GM19025 (cell line): ENCODE results near the gene BBS1.
"Not testable (repeated sequence)": the region's sequence is repeated elsewhere in the genome, so short reads cannot be mapped to it uniquely, and the experiment has no call there.

Experiments used
- ATAC-seq: cut with Tn5 transposase; IDR thresholded peaks from one replicate; pipeline ENCODE4 v1.9.1; 2021; ENCODE audit warnings: mild to moderate bottlenecking, low read depth, moderate library complexity; ENCODE audit not compliant: unreplicated experiment

Gene BBS1

DNA sequence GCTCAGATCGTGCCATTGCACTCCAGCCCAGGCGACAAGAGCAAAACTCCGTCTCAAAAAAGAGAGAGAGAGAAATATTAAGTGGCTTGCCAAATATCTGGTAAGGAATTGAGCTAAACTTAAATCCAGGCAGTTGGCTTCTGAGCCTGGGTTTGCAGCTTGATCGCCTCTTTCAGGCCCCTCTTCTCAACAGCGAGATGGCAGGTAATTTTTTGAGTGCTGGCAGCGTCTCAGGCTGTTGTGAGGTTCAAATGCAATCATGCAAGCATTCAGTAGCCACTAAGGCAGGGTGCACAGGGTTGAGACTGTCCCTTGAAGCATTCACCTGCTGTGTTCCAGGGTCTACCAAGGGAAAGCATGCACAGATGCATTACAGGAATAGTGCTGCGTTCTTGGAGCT is 58.6 kb downstream of the BBS1 start:
- ATAC-seq = no peak

DNA sequence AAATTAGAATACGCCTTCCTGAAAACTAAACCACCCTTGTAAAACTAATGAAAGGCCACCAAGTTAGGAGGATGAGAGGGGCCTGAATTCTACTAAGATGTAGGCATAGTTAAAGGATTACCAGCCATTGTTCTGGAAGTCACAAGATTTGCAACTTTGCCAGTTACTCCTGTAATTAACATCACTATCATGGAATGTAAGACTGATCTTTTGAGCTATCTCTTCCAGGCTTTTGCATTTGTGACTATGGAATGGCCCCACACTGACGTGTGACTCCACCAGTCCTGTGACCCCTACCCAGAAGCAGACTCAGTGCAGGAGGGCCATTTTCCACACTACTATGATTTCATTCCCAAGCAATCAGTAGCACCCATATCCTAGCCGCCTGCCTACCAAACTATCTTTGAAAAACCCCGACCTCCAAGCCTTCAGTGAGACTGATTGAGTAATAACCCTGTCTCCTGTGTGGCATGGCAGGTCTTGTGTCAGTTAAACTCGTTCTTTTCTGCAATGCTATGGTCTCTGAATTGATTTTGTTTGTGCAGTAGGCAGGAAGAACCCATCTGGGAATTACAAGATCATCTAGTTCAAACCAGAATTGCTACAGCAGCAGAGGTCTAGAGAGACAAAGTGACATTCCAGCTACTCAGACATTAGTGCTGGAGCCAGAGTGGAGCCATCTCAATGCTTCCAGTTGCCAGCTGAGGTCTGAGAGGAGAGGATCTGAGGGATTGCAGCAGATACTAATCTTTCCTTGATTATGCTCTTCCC is 59.8 kb downstream of the BBS1 start:
- ATAC-seq = no peak

DNA sequence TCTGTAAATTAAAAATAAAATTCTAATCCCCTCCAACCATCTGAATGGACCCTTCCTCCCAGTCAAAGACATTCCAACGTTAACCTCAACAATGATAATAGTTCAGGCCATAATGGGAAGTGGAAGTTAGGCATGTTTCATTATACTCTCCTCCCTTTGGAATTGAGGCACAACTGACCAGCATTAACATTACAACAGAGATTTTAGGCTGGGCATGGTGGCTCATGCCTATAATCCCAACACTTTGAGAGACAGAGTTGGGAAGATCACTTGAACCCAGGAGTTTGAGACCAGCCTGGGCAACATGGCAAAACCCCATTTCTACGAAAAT is 60.4 kb downstream of the BBS1 start:
- no peak for ATAC-seq

DNA sequence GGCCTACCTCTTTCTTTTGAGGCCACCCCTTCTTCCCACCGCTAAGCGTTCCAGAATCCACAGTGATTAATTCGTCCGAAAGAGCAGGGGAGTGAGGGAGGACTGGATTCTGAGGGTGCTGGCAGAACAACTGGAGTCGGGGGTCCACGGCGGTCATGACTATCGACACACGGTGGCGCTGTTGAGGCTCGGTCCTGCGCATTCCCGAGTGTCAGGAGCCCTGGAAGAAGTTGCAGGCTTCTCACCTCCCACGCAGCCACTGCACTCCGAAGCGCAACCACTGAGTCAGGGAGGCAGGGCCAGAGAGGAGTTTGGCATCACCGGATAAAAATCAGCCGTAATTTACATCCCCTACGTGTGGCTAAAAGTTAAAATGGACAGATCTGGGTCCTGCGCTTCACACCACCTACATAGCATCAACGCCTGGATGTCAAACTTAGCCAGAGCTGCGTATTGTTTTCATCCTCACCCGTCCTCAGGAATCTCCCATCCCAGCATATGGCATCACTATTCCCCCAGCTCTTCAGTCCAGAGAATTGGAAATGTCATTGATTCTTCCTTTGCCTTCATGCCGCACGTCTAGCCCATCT is 68.7 kb downstream of the BBS1 start:
- ATAC-seq = no peak

DNA sequence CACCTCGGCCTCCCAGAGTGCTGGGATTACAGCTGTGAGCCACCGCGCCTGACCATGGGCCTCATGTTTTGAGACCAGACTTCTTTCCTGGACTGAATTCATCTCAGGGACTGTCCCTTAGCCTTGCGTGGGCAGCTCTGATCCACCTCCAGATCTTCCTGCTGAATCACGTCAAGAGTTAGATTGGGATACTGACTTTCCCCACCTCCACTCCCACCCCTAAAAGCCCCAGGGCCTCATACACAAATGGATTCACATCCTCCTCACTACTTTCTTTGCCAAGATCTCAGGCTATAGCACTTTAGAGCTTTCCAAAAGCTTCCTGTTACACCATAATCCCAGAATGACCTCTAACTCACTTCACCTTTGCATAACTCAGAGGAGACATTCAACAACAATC is 70.4 kb downstream of the BBS1 start:
- ATAC-seq = no peak

DNA sequence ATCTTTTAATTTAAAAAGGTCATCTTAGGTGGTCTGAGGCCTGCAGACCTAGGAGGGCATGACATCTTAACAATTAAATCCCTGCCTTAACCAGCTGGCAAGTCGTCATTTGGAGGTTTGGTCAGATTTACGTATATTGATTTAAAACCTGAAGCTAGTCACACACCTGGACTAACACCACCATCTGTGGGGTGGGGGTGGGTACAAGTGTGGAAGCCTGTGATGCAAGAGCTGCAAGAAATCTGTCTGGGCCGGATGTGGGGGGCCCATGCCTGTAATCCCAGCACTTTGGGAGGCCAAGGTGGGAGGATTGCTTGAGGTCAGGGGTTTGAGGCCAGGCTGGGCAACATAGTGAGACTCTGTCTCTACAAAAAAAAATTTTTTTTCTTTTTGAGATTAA is 70.8 kb downstream of the BBS1 start:
- ATAC-seq = no peak

DNA sequence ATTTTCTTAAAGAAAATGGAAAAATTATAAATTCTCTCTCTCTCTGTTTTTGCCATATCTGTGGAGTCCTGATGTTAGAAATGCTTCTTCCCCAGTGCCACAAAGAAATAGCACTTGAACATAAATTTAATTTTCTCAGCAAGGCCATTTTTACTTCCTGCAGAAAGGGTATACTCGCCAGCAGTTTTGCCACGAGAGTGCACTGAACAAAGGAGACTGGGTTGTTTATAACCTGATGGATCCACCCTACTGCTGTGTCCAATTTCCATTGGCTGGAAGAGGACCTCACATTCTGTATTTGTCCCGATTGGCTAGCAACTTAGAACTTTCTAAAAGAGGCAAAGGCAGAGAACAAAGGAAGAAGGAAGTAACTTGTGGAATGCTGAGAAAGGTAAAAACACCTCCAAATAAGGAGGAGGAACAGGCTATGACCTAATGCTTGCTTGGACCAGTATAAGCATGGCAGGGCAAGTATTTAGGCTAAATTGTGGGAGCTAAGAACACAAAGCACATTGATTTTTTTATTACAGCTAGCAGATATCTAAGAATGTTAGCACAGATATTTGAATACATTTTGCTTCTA is 72.2 kb downstream of the BBS1 start:
- ATAC-seq = not testable (repeated sequence)
